ENCODE results near the gene C8G. TPM values are rescaled to one million over a fixed set of nuclear protein-coding genes. Genes with fewer than 3 reads are reported as not detected.
A peak's percentile ranks its signal among the peaks of the same experiment; 100 is the strongest.

The C8G gene
- total and polyA plus RNA-seq, 9 of the 15 experiments (the other 6 are each of a cell fraction or from before 2014, with no cell fraction given), result 0.35 to 5.9 (median 2.7) TPM; not detected in 2

DNA sequence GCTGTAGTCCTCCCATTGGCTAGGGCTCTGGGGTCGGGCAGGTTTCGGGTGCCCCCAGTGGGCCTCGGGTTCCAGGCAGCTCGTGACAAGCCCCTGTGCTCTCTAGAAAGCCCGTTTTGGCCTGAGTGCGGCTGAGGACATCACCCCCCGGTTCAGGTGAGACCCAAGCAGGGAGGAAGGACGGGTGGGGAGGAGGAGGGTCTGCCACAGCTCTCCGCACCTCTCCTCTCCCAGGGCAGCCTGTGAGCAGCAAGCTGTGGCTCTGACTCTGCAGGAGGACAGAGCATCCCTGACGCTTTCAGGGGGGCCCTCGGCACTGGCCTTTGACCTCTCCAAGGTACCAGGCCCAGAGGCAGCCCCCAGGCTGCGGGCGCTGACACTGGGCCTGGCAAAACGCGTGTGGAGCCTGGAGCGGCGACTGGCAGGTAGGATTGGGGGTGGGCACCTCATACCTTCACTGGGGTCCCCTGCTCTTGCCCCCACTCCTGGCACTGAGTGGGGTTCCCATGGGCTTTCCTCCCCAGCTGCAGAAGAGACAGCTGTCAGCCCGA is 47.9 kb downstream of the C8G start (continued):
- TF ChIP-seq, protein P1, sequence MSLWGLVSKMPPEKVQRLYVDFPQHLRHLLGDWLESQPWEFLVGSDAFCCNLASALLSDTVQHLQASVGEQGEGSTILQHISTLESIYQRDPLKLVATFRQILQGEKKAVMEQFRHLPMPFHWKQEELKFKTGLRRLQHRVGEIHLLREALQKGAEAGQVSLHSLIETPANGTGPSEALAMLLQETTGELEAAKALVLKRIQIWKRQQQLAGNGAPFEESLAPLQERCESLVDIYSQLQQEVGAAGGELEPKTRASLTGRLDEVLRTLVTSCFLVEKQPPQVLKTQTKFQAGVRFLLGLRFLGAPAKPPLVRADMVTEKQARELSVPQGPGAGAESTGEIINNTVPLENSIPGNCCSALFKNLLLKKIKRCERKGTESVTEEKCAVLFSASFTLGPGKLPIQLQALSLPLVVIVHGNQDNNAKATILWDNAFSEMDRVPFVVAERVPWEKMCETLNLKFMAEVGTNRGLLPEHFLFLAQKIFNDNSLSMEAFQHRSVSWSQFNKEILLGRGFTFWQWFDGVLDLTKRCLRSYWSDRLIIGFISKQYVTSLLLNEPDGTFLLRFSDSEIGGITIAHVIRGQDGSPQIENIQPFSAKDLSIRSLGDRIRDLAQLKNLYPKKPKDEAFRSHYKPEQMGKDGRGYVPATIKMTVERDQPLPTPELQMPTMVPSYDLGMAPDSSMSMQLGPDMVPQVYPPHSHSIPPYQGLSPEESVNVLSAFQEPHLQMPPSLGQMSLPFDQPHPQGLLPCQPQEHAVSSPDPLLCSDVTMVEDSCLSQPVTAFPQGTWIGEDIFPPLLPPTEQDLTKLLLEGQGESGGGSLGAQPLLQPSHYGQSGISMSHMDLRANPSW (CRISPR knock-in tag; IDR thresholded peaks at IDR 0.05), result 0 out of 2 replicates have a peak, but pooled peaks have one; percentile 5

DNA sequence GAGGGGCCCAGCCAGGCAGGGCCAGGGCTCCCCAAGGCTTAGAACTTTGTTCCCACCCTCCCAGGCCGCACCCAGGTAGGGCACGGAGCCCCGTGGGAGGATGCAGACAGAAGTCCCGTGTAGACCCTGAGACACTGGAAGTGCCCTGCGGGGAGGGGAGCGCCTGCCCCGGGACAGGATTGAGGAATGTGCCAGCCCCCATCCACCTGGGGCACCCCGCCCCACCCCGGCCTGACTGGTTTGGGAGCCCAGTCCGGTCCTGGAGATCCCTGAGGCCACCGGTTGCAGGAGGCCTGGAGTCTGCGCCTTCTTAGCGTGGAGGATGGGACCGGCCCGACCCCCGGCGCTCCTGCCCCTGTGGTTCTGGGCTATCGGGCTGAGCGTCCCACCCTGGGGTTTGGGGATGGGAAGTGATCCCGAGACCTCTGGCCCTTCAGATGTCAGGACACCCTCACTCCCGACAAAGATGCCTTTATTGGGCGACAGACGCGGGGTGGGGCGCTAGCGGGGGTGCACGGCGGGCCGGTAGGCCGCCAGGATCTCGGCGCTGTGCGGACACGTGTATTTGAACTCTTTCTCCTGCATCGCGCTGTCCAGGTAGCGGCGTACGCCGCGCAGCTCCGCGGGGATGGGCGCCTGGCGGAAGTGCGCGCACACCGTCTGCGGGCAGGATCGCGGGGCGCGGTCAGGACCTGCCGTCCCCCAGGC is 49.3 kb downstream of the C8G start:
- no peaks in the 10 kb centered on the region for H4K20me1 ChIP-seq (replicated peaks; ENCODE audit: control insufficient read depth, insufficient read depth, low read length)
- no peak for DNase-seq (ENCODE audit: extremely low read depth in 1 of 4, low spot score in 3 of 4)
- H3K27ac ChIP-seq (ENCODE audit: extremely low read depth, low read depth, low read length), result no peak overlapping the region
- ChIA-PET POLR2A (no interaction called here), CTCF (ENCODE audit: low intra/inter-chr PET ratio) (no interaction called here)
- ATAC-seq, result no peak
- WGBS (ENCODE audit: insufficient coverage, low coverage, missing lambda C conversion rate), result over 99% methylated on average over 33 of the region's 54 CpGs
- peaks cover 22% of the 10 kb centered on the region; the same call in 1 of the 3 replicates for H3K36me3 ChIP-seq (ENCODE audit: control insufficient read depth, insufficient read depth, low read length)
- no peak overlapping the region for H3K4me2 ChIP-seq (ENCODE audit: insufficient read depth, low read length)
- peaks cover 6% of the 10 kb centered on the region for H3K9me3 ChIP-seq (replicated peaks; ENCODE audit: control insufficient read depth, insufficient read depth, low read depth, low read length)
- H3K79me2 ChIP-seq (ENCODE audit: control insufficient read depth, insufficient read depth, low read length), result peaks cover 18% of the 10 kb centered on the region
- H2AFZ ChIP-seq (ENCODE audit: low read depth, low read length), result no peak overlapping the region
- no peak overlapping the region; a peak in 1 of 4 replicates for H3K9ac ChIP-seq (ENCODE audit: insufficient read depth in 1 of 2, low read depth in 2 of 2, low read length in 2 of 2)
- in situ Hi-C loops (cut with MboI), result no loop called here
- no peak for FAIRE-seq
- intact Hi-C loops (cut with micrococcal nuclease), result loop anchor here (5.0 kb wide), 1 partner anchor 47 kb away; the partner anchor contains the start of gene C8G
- H3K27me3 ChIP-seq (ENCODE audit: control insufficient read depth in 2 of 2, insufficient read depth in 2 of 2, low read length in 2 of 2), result no peaks in the 10 kb centered on the region
- peaks cover 30 to 75% of the 10 kb centered on the region in 2 experiments for H3K4me1 ChIP-seq (replicated peaks in 1 of 2; ENCODE audit: control insufficient read depth in 2 of 2, insufficient read depth in 2 of 2, low read length in 2 of 2)
- no peaks in the 10 kb centered on the region for H3K9me1 ChIP-seq (ENCODE audit: control insufficient read depth, insufficient read depth, low read length)
- no TSS peak for BruUV-seq (replicated peaks)
- no peak overlapping the region for H3K4me3 ChIP-seq
- no peak for TF ChIP-seq ZNF436 (CRISPR knock-in tag; IDR thresholded peaks at IDR 0.05)
- TF ChIP-seq, protein P2, sequence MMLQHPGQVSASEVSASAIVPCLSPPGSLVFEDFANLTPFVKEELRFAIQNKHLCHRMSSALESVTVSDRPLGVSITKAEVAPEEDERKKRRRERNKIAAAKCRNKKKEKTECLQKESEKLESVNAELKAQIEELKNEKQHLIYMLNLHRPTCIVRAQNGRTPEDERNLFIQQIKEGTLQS (IDR thresholded peaks at IDR 0.05), result peak; percentile 9; the same call in 1 of the 2 replicates
- TF ChIP-seq, protein P2 (CRISPR knock-in tag; conservative IDR thresholded peaks at IDR 0.05), result no peak
- TF ChIP-seq CBFB (CRISPR knock-in tag; IDR thresholded peaks at IDR 0.05), result no peak
- TF ChIP-seq MAFF (IDR thresholded peaks at IDR 0.05; ENCODE audit: low read length), result no peak
